Measurements from ENCODE around the gene TANGO6. TPM values are rescaled to one million over a fixed set of nuclear protein-coding genes. Genes with fewer than 3 reads are reported as not detected.

Gene TANGO6
- total and polyA plus RNA-seq, 9 donors: 4.7 to 27.8 (median 15.5) TPM

GRCh38 chr16:68851601-68852000 is 8.3 kb downstream of the TANGO6 start:
- Histone ChIP-seq H3K36me3 (no peaks in the 10 kb centered on the region), H3K9me3 (no peaks in the 10 kb centered on the region), H3K27ac (no peak overlapping the region), H3K27me3 (no peaks in the 10 kb centered on the region), H3K4me1 (ENCODE audit: insufficient read depth) (peaks cover 1% of the 10 kb centered on the region), H3K4me3 (no peak overlapping the region)
- WGBS, 3 donors: 88 to 95% (median 92%) methylated on average over 2 of the region's 2 CpGs
- intact Hi-C loops (cut with DNase I): loop anchor here in 1 of 4 donors (5.0 kb wide), 1 partner anchor 266 kb away; no protein-coding TSS in a partner anchor
- DNase-seq: no peak
- TF ChIP-seq POLR2A (IDR thresholded peaks at IDR 0.05): no peak
- TF ChIP-seq CTCF (IDR thresholded peaks at IDR 0.05): no peak
- TF ChIP-seq EP300 (IDR thresholded peaks at IDR 0.05): no peak

GRCh38 chr16:68857479-68857878 is 14.1 kb downstream of the TANGO6 start:
- intact Hi-C loops (cut with DNase I): no loop called here

GRCh38 chr16:68859828-68860227 is 16.5 kb downstream of the TANGO6 start:
- Histone ChIP-seq H3K27ac (no peak overlapping the region), H3K9me3 (no peaks in the 10 kb centered on the region), H3K4me1 (ENCODE audit: insufficient read depth) (no peaks in the 10 kb centered on the region), H3K27me3 (no peaks in the 10 kb centered on the region), H3K4me3 (no peak overlapping the region), H3K36me3 (no peaks in the 10 kb centered on the region)
- TF ChIP-seq EP300 (IDR thresholded peaks at IDR 0.05) (no peak), CTCF (IDR thresholded peaks at IDR 0.05) (no peak), POLR2A (IDR thresholded peaks at IDR 0.05) (no peak)
- 91 to 97% (median 95%) methylated on average over 4 of the region's 4 CpGs for WGBS, 3 donors
- intact Hi-C loops (cut with DNase I): no loop called here
- DNase-seq: no peak

More at GRCh38 chr16:68857479-68857878, 14.1 kb downstream of the TANGO6 start:
- Histone ChIP-seq H3K4me1 (ENCODE audit: insufficient read depth) (no peaks in the 10 kb centered on the region), H3K36me3 (no peaks in the 10 kb centered on the region), H3K9me3 (no peaks in the 10 kb centered on the region), H3K27ac (no peak overlapping the region), H3K4me3 (no peak overlapping the region), H3K27me3 (no peaks in the 10 kb centered on the region)
- WGBS, 3 donors: 89 to 96% (median 96%) methylated on average over 1 of the region's 1 CpG
- TF ChIP-seq POLR2A (IDR thresholded peaks at IDR 0.05) (no peak), CTCF (IDR thresholded peaks at IDR 0.05) (no peak), EP300 (IDR thresholded peaks at IDR 0.05) (no peak)
- DNase-seq: no peak

GRCh38 chr16:68860978-68861892 is 17.9 kb downstream of the TANGO6 start:
- no peak for DNase-seq
- H3K4me1 ChIP-seq (ENCODE audit: insufficient read depth): no peaks in the 10 kb centered on the region
- H3K27me3 ChIP-seq: no peaks in the 10 kb centered on the region
- intact Hi-C loops (cut with DNase I): no loop called here
- no peak overlapping the region for H3K4me3 ChIP-seq
- TF ChIP-seq EP300 (IDR thresholded peaks at IDR 0.05): no peak
- TF ChIP-seq POLR2A (IDR thresholded peaks at IDR 0.05): no peak
- no peak for TF ChIP-seq CTCF (IDR thresholded peaks at IDR 0.05)
- 94 to 96% (median 94%) methylated on average over 15 of the region's 15 CpGs for WGBS, 3 donors
- no peaks in the 10 kb centered on the region for H3K9me3 ChIP-seq
- no peak overlapping the region for H3K27ac ChIP-seq
- no peaks in the 10 kb centered on the region for H3K36me3 ChIP-seq

Data from ovary (tissue), 9 donors.